ENCODE results near the gene SH3PXD2A. TPM values are rescaled to one million over a fixed set of nuclear protein-coding genes. Genes with fewer than 3 reads are reported as not detected.

Gene SH3PXD2A
- total and polyA plus RNA-seq, 9 of the 15 experiments (the other 6 are each of a cell fraction or from before 2014, with no cell fraction given), result 0.41 to 9.3 (median 2.5) TPM

- ChIA-PET CTCF (ENCODE audit: low intra/inter-chr PET ratio) (no interaction called here), POLR2A (interaction anchor here (0.6 to 0.7 kb wide), 2 partner anchors 11 to 117 kb away, joined by 3 read pairs; no protein-coding TSS in a partner anchor)
- BruUV-seq (replicated peaks), result no TSS peak
- no peak overlapping the region for H2AFZ ChIP-seq (ENCODE audit: low read depth, low read length)
- no peak overlapping the region for H3K9ac ChIP-seq (ENCODE audit: insufficient read depth in 1 of 2, low read depth in 2 of 2, low read length in 2 of 2)
- no peak overlapping the region for H3K4me2 ChIP-seq (ENCODE audit: insufficient read depth, low read length)
- peaks cover 12% of the 10 kb centered on the region for H3K79me2 ChIP-seq (ENCODE audit: control insufficient read depth, insufficient read depth, low read length)
- intact Hi-C loops (cut with micrococcal nuclease), result no loop called here
- no peak for TF ChIP-seq CGGBP1 (CRISPR knock-in tag; IDR thresholded peaks at IDR 0.05)
- TF ChIP-seq TAF7 (tag; IDR thresholded peaks at IDR 0.05), result no peak
- no peak for TF ChIP-seq CBX1 (IDR thresholded peaks at IDR 0.05; ENCODE audit: low read depth)
- TF ChIP-seq KLF16 (IDR thresholded peaks at IDR 0.05), result no peak
- no peak for TF ChIP-seq ZNF609 (CRISPR knock-in tag; IDR thresholded peaks at IDR 0.05; ENCODE audit: borderline replicate concordance)
- TF ChIP-seq ILF3 (IDR thresholded peaks at IDR 0.05; ENCODE audit: borderline replicate concordance), result no peak
- TF ChIP-seq ETV1 (tag; conservative IDR thresholded peaks at IDR 0.05; ENCODE audit: low read depth), result no peak
- H3K9me1 ChIP-seq (ENCODE audit: control insufficient read depth, insufficient read depth, low read length), result no peaks in the 10 kb centered on the region
- DNase-seq (ENCODE audit: extremely low read depth in 1 of 4, low spot score in 3 of 4) (no peak), ATAC-seq (no peak), FAIRE-seq (no peak)
- H3K27ac ChIP-seq (ENCODE audit: extremely low read depth, low read depth, low read length), result no peak overlapping the region
- H3K4me1 ChIP-seq (replicated peaks in 1 of 2; ENCODE audit: control insufficient read depth in 2 of 2, insufficient read depth in 2 of 2, low read length in 2 of 2), result peaks cover 14 to 23% of the 10 kb centered on the region in 2 experiments
- WGBS (ENCODE audit: insufficient coverage, low coverage, missing lambda C conversion rate), result 47% methylated on average over 6 of the region's 7 CpGs
- no peaks in the 10 kb centered on the region for H4K20me1 ChIP-seq (replicated peaks; ENCODE audit: control insufficient read depth, insufficient read depth, low read length)
- H3K36me3 ChIP-seq (ENCODE audit: control insufficient read depth, insufficient read depth, low read length), result no peaks in the 10 kb centered on the region
- no peaks in the 10 kb centered on the region for H3K27me3 ChIP-seq (ENCODE audit: control insufficient read depth in 2 of 2, insufficient read depth in 2 of 2, low read length in 2 of 2)
- no peak overlapping the region for H3K4me3 ChIP-seq
- H3K9me3 ChIP-seq (replicated peaks; ENCODE audit: control insufficient read depth, insufficient read depth, low read depth, low read length), result no peaks in the 10 kb centered on the region
- in situ Hi-C loops (cut with MboI), result no loop called here
Measured at GRCh38 chr10:103672345-103672744, 183.0 kb downstream of the SH3PXD2A start.

All from K562 (cell line).